GM19025 (cell line): ENCODE results near the gene CERT1.

Experiments used
- ATAC-seq: cut with Tn5 transposase; IDR thresholded peaks from one replicate; pipeline ENCODE4 v1.9.1; 2021; ENCODE audit warnings: mild to moderate bottlenecking, low read depth, moderate library complexity; ENCODE audit not compliant: unreplicated experiment

The CERT1 gene

DNA sequence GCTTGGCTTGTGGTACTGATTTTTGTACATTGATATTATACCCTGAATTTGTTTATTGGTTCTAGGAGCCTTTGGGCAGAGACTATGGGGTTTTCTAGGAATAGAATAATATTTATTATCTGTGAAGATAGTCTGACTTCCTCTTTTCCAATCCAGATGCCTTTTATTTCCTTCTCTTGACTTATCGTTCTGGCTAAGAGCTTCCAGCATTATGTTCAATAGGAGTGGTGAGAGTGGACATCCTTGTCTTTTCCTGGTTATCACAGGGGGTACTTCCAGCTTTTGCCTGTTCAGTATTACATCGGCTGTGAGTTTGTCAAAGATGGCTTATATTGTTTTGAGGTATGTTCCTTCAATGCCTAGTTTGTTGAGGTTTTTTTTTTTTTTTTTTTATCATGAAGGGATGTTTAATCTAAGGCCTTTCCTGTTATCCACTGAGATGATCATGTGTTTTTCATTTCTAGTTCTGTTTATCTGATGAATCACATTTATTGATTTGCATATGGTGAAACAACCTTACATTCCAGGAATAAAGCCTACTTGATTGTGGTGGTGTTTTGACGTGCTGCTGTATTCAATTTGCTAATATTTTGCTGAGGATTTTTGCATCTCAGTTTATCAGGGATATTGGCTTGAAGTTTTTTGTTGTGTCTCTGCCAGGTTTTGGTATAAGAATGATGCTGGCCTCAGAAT, 77.5 kb downstream of the CERT1 start:
- ATAC-seq, result no peak

DNA sequence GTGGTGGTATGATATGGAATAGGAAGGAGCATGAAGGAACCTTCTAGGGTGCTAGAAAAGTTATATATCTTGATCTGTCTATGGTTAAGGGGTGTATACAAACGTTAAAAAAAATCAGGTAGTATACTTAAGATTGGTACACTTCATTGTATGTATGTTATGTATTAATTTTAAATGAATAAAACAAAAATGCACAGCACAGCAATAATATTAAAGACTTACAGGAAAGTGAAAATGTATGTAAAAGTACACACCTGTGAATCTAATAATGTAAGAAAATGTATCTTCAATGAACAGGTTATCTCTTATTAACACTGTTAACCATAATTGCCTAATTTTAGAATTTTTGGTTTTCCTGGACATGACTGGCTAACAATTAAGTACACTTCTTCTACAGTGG, 97.2 kb downstream of the CERT1 start:
- no peak for ATAC-seq

DNA sequence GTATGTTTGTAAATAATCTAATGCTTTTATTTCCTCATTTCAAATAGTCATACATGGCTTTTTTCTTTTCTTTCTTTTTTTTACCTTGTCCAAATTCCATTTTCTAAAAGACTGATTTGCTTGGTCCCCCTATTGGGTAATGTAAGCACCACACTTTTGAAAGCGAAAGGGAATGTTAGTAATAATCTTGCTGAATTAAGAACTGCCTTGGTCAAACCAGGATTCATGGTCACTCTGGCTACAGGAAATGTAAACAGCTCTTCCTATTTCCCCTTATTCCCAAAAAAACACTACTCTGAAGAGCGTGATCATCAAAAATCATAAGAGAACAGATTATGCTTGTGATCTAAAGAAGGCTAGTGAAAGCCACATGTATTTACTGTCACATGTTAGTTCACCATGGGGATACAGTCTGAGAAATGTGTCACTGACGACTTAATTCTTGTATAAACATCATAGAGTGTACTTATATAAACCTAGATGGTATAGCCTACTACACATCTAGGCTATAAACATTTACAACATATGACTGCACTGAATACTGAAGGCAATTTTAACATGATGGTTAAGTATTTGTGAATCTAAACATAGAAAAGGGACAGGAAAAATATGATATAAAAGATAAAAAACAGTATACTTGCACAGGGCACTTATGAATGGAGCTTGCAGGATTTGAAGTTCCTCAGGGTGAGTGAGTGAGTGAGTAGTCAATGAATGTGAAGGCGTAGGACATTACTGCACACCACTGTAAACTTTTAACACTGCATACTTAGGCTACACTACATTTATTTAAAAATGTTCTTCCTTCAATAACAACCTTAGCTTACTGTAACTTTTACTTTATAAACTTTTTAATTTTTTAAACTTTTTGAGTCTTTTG, 99.1 kb downstream of the CERT1 start:
- ATAC-seq, result no peak

DNA sequence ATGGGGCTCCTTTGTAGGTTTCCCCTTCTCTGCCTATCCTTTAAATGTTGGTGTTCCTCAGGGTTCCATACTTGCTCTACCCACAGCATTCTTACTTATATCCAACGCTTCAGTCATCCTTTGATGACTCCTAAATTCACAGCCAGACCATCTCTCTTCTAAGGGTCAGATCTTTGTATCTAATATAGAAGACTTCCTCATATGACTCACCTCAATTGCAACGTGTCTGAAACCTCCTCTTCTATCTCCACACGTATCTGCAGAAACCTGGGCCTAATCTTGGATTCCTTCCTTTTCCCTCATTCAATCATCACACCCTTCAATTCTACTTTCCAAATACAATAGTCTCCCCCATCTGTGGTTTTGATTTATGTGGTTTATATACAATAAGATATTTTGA, 106.1 kb downstream of the CERT1 start:
- ATAC-seq, result no peak

DNA sequence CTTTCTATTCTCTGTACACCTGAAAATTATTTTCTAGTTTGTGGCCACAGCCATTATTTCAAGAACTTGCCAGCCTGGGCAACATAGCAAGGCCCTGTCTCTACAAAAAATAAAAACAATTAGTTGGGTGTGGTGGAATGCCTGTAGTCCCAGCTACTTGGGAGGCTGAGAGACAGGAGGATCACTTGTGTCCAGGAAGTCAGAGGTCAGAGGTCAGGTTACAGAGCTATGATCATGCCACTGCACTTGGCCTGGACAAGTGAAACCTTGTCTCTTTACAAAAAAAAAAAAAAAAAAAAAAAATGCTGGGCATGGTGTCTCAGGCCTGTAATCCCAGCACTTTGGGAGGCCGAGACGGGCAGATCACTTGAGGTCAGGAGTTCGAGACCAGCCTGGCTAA, 116.2 kb downstream of the CERT1 start:
- no peak for ATAC-seq

DNA sequence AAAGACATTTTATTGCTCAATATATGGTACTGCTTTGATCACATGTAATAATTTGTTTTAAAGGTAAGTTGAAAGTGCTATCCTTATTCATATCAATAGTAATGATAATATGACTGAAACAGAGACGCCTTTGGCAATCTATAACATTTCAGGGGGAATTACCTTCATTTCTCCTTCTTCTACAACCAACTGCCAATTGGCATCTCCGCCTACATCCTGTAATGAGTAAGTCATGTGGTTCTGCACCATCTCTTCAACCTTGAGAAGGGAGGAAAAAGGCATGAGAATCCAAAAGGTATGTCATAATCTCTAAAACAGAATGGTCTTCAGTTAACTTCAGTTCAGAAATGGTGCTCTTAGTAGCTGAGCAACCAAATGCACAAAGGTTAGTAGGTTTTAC, 122.0 kb downstream of the CERT1 start:
- no peak for ATAC-seq

DNA sequence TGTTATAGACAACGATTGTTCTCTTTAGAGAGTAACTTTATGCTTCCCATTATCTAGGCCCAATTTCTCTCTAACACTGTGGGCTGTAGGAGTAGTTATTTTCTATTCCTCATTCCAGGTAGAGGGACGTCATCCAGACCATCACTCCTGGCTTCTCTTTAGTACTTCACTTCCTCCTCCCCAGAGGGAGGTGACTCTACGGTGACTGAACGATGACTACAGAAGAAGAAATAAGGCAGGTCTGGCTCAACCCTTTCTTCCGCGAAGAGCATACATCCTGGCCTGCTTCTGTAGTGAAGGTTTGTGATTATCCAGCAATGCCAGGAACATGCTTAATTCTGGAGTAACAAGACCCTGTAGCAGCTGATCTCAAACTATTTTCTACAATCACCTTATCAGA, 123.6 kb downstream of the CERT1 start:
- ATAC-seq, result no peak

DNA sequence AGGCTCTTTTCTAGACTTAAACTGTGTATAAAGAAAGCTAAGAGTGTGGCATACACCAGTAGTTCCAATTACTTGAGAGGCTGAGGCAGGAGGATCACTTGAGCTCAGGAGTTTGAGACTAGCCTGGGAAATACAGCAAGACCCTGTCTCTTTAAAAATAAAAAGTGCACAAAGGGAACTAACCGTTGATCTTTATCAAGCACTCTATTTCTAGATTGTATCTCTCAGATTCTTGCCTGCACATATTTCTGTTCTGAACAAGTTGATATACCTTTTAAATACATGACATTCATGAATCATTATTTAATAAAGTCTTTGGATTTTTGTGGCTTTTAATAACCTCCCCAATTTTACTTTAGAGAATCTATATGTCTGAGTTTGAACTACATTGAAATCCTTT, 127.2 kb downstream of the CERT1 start:
- no peak for ATAC-seq

DNA sequence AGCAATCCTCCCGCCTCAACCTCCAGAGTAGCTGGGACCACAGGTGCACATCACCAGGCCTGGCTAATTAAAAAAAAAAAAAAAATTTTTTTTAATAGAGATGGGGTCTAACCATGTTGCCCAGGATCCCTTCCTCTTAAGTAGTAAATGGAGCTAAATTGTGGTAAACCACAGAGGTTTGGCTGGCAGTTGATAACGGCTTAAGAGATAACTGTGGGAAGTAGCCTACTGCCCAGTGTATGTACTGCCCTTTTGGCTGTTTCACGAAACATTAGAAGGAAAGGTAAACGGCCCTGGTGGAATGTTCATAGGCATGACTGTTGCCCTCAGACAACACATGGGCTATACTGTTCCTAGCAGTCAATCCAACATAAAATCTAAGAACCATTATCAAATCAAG, 130.0 kb downstream of the CERT1 start:
- no peak for ATAC-seq

DNA sequence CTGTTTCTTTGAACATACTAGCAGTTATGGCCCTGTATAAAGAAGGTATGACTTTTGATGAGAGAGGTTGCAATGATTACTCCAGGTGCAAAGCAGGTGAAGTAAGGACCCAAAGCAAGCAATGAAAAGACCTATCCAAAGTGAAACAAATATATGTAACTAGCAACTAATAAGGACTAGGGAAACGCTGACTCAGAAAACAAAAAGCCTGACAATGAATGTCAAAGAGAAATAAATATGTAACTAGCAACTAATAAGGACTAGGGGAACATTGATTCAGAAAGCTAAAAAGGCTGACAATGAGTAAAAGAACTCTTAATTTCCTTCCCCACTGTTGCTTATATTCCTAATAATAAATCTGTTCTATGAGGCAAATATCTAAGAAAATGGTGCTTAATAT, 131.3 kb downstream of the CERT1 start:
- ATAC-seq, result no peak

DNA sequence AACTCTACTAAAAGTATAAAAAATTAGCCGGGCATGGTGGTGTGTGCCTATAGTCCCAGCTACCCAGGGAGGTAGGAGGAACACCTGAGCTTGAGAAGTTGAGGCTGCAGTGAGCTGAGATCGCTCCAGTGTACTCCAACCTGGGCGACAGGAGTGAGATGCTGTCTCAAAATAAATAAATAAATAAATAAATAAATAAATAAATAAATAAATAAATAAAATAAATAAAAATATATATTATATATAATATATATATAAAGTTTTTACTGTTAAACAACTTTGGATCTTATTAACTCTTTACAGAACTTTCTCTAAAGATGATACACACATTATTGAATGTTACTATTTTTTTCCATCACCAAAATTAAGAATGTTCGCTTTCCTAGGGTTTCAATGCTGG, 136.0 kb downstream of the CERT1 start:
- ATAC-seq, result no peak

DNA sequence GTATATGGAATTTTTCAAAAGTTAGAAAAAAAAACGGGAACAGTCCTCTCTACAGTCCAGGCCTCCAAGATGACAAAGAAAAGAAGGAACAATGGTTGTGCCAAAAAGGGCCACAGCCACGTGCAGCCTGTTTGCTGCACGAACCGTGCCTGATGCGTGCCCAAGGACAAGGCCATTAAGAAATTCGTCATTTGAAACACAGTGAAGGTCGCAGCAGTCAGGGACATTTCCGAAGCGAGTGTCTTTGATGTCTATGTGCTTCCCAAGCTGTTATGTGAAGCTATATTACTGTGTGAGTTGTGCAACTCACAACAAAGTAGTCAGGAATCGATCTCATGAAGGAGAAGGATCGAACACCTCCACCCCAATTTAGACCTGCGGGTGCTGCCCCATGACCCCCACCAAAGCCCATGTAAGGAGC, 137.0 kb downstream of the CERT1 start:
- no peak for ATAC-seq

DNA sequence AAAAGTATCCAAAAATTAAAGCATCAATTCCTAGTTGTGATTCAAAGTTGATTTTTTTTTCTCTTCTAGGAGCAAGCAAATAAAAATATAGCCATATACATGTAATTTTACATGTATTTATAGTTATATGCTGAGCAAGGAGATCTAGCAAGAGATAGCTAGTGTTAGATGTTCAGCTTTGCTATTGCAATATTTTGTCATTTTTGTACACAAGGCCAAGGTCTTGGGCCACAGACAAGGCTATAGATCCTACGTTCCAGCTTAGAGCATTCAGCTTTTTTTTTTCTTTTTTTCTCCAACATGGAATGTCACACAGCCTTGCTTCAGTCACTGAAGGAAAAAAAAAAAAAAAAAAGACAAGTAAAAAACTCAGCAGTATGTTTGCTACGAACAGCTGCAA, 137.6 kb downstream of the CERT1 start:
- ATAC-seq, result no peak

DNA sequence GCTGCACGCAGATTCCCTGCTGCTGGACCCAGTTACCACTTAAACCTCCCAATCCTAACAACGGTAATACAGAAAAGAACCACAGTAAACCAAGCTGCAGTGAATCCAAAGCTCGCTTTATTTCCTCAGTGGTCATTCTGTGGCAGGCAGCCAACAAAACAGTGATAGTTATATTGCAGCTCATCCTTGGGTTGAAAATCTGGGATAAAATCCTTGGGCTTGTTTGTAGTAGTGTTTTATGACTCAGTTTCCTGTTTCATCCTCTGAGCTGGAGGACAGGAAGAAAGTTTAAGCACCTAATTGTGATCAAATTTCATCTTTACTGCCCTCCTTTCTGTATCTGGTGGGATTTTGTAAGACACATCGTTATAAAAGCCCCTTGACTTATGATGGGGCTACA, 143.0 kb downstream of the CERT1 start:
- no peak for ATAC-seq

DNA sequence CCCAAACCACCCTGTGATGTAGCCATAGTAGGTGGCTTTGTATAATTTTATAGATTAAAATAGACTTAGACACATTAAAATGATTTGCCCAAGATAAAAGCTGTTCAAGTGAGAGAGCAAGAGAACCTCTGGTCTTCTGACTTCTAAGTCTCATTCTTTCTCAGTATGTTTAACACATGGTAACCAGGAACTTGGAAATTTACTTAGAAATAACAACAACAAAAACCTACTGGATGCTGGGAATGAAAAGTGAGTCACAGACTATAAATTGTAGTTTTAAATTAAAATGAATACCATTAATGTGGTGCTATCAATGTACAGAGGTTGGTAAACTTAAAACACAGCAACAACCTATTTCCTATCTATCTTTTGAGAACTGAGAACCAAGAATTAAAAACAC, 144.0 kb downstream of the CERT1 start:
- ATAC-seq, result no peak

DNA sequence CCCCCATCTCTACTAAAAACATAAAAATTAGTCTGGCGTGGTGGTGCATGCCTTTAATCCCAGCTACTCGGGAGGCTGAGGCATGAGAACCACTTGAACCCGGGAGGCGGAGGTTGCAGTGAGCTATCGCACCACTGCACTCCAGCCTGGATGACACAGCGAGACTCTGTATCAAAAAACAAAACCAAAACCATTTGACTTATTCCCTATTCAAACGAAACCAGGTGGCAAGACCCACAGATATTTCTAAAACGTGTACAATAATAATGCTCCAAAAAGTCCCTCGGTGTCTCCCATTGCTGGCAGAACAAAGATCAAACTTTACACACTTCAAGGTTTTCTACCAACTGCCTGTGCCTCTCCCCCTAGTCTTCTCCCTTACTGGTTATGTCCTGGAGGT, 144.6 kb downstream of the CERT1 start:
- ATAC-seq, result peak; percentile 84

DNA sequence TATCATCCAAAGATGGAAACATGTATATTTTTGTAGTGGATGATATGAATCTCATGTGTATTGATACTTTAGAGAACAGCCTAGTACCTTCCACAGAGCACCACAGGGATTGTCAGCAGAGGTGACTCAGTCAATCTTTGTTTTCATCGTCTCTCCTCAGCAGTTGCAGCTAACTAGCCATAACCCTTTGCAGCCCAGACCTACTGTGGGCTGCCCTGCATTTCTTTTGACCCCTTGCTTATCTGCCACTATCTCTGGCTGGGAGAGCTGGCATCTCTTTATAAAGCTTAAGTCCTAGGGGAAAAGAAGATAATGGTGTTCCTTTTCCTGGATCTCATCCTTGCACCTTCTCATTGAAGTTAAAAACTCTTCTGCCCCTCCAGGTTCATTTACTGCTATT, 145.7 kb downstream of the CERT1 start:
- ATAC-seq, result no peak

DNA sequence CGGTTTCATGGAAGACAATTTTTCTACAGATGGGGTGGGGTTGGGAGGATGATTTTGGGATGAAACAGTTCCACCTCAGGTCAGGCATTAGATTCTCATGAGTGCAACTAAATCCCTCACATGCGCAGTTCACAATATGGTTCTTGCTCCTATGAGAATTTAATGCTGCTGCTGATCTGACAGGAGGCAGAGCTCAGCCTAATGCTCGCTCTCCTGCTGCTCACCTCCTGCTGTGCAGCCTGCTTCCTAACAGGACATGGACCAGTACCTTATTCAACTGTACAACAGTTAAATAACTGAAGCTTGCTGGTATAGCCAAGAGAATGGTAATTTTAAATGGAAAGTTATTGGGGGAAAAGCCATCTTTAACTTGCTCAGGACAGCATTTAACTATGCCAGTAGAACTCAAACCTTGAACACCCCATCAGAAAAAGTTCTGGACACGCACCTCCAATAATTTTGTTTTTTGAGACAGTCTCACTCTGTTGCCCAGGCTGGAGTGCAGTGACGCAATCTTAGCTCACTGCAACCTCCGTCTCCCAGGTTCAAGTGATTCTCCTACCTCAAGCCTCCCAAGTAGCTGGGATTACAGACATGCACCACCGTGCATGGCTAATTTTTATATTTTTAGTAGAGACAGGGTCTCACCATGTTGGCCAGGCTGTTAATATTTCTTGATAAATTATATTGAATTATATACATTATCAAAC, 146.7 kb downstream of the CERT1 start:
- ATAC-seq, result no peak

DNA sequence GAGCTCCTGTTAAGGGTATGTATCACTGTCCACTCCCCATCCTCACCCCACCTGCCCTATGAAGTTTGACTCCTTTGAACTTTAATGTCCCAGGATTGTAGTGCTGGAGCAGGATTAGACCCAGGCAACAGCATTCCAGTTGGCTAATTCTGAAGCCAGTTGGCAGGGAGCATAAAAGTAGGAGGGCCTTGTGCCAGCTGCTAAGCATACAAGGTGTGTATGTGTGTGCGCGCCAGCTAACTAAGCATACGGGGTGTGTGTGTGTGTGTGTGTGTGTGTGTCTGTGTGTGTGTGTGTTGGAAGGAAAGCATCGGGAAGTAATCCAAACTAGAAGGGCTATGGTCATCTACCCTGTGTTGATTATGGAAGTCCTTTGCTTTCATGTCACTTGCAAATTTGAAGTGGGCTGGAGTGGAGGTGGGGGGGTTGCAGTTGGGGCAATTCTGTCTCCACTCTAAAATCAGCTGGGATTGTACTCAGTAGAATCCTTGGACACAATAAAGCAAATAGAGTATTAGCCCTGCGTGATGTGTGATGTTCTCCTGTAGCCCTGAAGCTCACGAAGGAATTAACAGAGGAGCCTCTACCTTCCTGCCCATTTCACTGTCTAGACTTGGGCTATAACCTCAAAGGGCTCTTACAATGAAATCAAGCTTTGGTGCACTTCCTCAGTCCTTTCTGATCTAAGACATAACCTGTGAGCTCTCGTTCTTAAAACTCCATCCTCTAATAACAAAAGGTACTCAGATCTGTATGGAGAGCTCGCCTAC, 147.5 kb downstream of the CERT1 start:
- no peak for ATAC-seq

DNA sequence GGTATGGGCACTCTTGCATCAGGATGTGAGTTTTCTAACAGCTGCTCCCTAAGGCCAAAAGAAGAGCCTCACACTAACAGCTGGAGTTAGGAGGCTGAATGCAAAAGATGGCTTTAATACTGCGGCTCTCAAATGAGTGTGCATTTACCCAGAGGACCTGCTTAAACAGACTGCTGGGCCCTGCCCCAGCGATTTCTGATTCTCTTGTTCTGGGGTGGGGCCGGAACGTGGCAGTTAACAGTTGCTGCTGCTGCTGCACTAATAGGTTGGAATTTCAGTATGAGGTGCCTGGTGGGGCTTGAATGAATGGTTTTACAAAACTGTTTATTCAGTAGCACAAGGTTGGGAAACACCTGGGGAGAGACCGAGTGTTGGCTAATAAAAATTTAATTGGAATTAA, 148.3 kb downstream of the CERT1 start:
- no peak for ATAC-seq

DNA sequence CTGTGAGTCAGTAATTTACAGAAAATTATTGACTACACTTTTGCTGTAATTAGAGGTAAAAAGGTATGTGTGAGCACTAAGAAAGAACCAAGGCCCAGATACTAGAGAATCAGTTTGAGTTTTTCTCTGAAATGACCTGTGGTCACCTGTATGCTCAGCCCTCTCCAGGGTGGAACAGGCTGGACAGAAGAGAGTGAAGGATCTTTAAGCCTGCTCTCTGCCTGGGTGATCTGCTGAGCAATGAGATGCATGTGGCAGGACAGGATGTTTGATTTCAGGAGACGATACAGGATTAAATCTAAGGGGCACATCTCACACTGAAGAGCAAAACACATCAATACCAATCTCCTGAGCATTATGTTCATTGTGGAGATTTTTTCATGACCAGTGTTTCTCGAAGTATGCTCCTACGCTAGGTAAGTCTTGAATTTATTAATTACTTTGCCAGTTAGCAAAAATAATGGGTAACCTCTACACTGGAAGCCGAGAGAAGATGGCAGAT, 148.9 kb downstream of the CERT1 start:
- ATAC-seq, result no peak
